Psoas muscle (tissue), 8 donors: ENCODE results near the gene PRKN. TPM values are rescaled to one million over a fixed set of nuclear protein-coding genes. Genes with fewer than 3 reads are reported as not detected.

Experiments used
- ATAC-seq, 4 donors: fragments of 200-7000 bp; cut with Tn5 transposase; one replicate each; pipeline ENCODE4 v1.9.1; 2020; ENCODE audit warnings: moderate library complexity in 3 of 4, mild to moderate bottlenecking in 2 of 4
- DNase-seq, 2 donors: peaks; one replicate each; pipeline ENCODE4 v3.0.0-alpha.2; 2020
- H3K27ac ChIP-seq: fragments of 200-600 bp; one replicate; pipeline ENCODE4 v1.8.0; 2022
- H3K27me3 ChIP-seq, 3 donors: fragments of 200-600 bp in 1 of 3; one replicate each; pipeline versions ENCODE4 v1.6.1 to v1.8.0; 2013 to 2022; ENCODE audit warnings: low read length in 2 of 3, mild to moderate bottlenecking in 2 of 3, moderate library complexity in 1 of 3; ENCODE audit not compliant: insufficient read depth in 3 of 3
- H3K36me3 ChIP-seq, 2 donors: fragments of 200-600 bp in 1 of 2; one replicate each; pipeline versions ENCODE4 v1.6.1 to v1.8.0; 2013 to 2022; ENCODE audit warnings: low read depth in 1 of 2, mild to moderate bottlenecking in 1 of 2, moderate library complexity in 1 of 2; ENCODE audit not compliant: insufficient read depth in 1 of 2
- H3K4me1 ChIP-seq: fragments of 200-600 bp; one replicate; pipeline ENCODE4 v1.8.0; 2022
- H3K4me3 ChIP-seq: fragments of 200-600 bp; one replicate; pipeline ENCODE4 v1.8.0; 2022; ENCODE audit warnings: mild to moderate bottlenecking
- H3K9me3 ChIP-seq: fragments of 200-600 bp; one replicate; pipeline ENCODE4 v1.8.0; 2022
- CTCF ChIP-seq: fragments of 200-600 bp; IDR thresholded peaks from one replicate; pipeline ENCODE4 v1.8.0; 2022; ENCODE audit warnings: antibody characterized with exemption
- WGBS, 3 donors: extraction: QIAGEN DNeasy Blood & Tissue Kit; methylation state at CpG; one replicate each; pipeline versions ENCODE4 v1.1.6 to v1.1.7; 2013; 5-methylcytosine and 5-hydroxymethylcytosine counted together
- intact Hi-C, 2 donors: fragments of 100-400 bp; cut with DNase I; formaldehyde crosslinking; loops; one replicate each; pipeline versions ENCODE4 v1.11.0 to v1.14.2; 2022
- polyA plus RNA-seq, 3 donors: library from polyadenylated mRNA; stranded (reverse); fragments of 200-250 nt; gene quantifications; one replicate each; pipeline ENCODE4 v1.2.3, GENCODE V29; 2013
- total RNA-seq, 4 donors: library from RNA; stranded (reverse); fragmentation: NEBNext Ultra II Directional in 2 of 4; extraction: Animal tissue kit (Norgen Biotek cat#: 25700) in 2 of 4; gene quantifications; one replicate each; pipeline versions ENCODE4 v1.2.1 to v1.2.4, GENCODE V29; 2021 to 2023
- donor health status: healthy with polysubstance abuse.
- donor health status: DM: no; HTN: no; CAD: no; lungs with moderate emphysema.
- donor health status: Bipolar disorder and iron deficiency.
- donor health status: healthy.
- donor health status: DM: yes; HTN: yes; CAD: no.
- donor health status: DM: no; HTN: no; CAD: no.
- donor health status: DM: no; HTN: no; CAD: no.
- donor health status: DM: yes; HTN: yes; CAD: no.

The PRKN gene
- total and polyA plus RNA-seq, 7 donors, result 1.5 to 19.5 (median 11.7) TPM

- Histone ChIP-seq H3K27me3 (no peaks in the 10 kb centered on the region), H3K4me3 (no peak overlapping the region), H3K9me3 (no peaks in the 10 kb centered on the region), H3K36me3 (no peaks in the 10 kb centered on the region), H3K27ac (no peak overlapping the region), H3K4me1 (no peaks in the 10 kb centered on the region)
- no peak for DNase-seq
- 93 to 95% (median 94%) methylated on average over 13 of the region's 13 CpGs for WGBS, 3 donors
- ATAC-seq, result no peak
- TF ChIP-seq CTCF, result no peak
- intact Hi-C loops, result no loop called here
Observed at GRCh38 chr6:161354956-161355355, 1372.6 kb downstream of the PRKN start.

- H3K27ac ChIP-seq, result no peak overlapping the region
- H3K27me3 ChIP-seq, result no peaks in the 10 kb centered on the region
- no peaks in the 10 kb centered on the region for H3K9me3 ChIP-seq
- no peaks in the 10 kb centered on the region for H3K4me1 ChIP-seq
- ATAC-seq, result no peak
- TF ChIP-seq CTCF, result no peak
- no peaks in the 10 kb centered on the region for H3K36me3 ChIP-seq
- H3K4me3 ChIP-seq, result no peak overlapping the region
- DNase-seq, result no peak
- 61 to 67% (median 63%) methylated on average over 12 of the region's 12 CpGs for WGBS, 3 donors
- intact Hi-C loops, result no loop called here
Observed at GRCh38 chr6:161354276-161354840, 1373.2 kb downstream of the PRKN start.

GRCh38 chr6:161353208-161353613, 1374.4 kb downstream of the PRKN start:
- intact Hi-C loops, result no loop called here
- Histone ChIP-seq H3K36me3 (no peaks in the 10 kb centered on the region), H3K27ac (no peak overlapping the region), H3K4me3 (no peak overlapping the region), H3K27me3 (no peaks in the 10 kb centered on the region), H3K4me1 (no peaks in the 10 kb centered on the region), H3K9me3 (no peaks in the 10 kb centered on the region)
- 73 to 76% (median 76%) methylated on average over 11 of the region's 11 CpGs for WGBS, 3 donors
- ATAC-seq (no peak), DNase-seq (no peak)
- no peak for TF ChIP-seq CTCF

GRCh38 chr6:161351858-161352257, 1375.7 kb downstream of the PRKN start:
- TF ChIP-seq CTCF, result no peak
- no peak for ATAC-seq

GRCh38 chr6:161349886-161350285, 1377.7 kb downstream of the PRKN start:
- intact Hi-C loops, result no loop called here
- WGBS, 3 donors, result 95 to 97% (median 96%) methylated on average over 19 of the region's 19 CpGs
- Histone ChIP-seq H3K4me1 (no peaks in the 10 kb centered on the region), H3K36me3 (no peaks in the 10 kb centered on the region), H3K27ac (no peak overlapping the region), H3K9me3 (no peaks in the 10 kb centered on the region), H3K27me3 (no peaks in the 10 kb centered on the region), H3K4me3 (no peak overlapping the region)
- DNase-seq, result no peak
- TF ChIP-seq CTCF, result no peak
- ATAC-seq, result no peak

More at GRCh38 chr6:161351858-161352257, 1375.7 kb downstream of the PRKN start:
- no peaks in the 10 kb centered on the region for H3K4me1 ChIP-seq
- H3K9me3 ChIP-seq, result no peaks in the 10 kb centered on the region
- H3K36me3 ChIP-seq, result no peaks in the 10 kb centered on the region
- no peaks in the 10 kb centered on the region for H3K27me3 ChIP-seq
- no peak overlapping the region for H3K4me3 ChIP-seq
- no peak for DNase-seq
- 61 to 70% (median 66%) methylated on average over 5 of the region's 5 CpGs for WGBS, 3 donors
- intact Hi-C loops, result no loop called here
- H3K27ac ChIP-seq, result no peak overlapping the region
